Tibial nerve (tissue), 3 donors: ENCODE data around the gene HERC4.

ENCODE experiments used
- CTCF ChIP-seq, 5 experiments: fragments of 200-600 bp in 3 of 5; fragments of 450-650 bp in 2 of 5; sonication (generic) in 3 of 5; IDR thresholded peaks; one replicate each; pipeline ENCODE4 v1.5.1; 2016 to 2019; ENCODE audit warnings: antibody characterized with exemption in 5 of 5, mild to moderate bottlenecking in 3 of 5, moderate library complexity in 2 of 5
- POLR2A ChIP-seq, 2 donors: fragments of 450-650 bp; IDR thresholded peaks; one replicate each; pipeline ENCODE4 v1.6.1; 2017; ENCODE audit warnings: antibody characterized with exemption in 2 of 2, mild to moderate bottlenecking in 2 of 2, moderate library complexity in 2 of 2

- TF ChIP-seq CTCF (IDR thresholded peaks at IDR 0.05), result no peak
- no peak for TF ChIP-seq POLR2A (IDR thresholded peaks at IDR 0.05)
These were observed 10.9 kb upstream of the HERC4 start for GRCh38 chr10:68086011-68086410.
